ENCODE measurements around the gene CDADC1.
A peak's percentile ranks its signal among the peaks of the same experiment; 100 is the strongest.

- TF ChIP-seq RFX5 (IDR thresholded peaks at IDR 0.05; ENCODE audit: low read length) = no peak
- TF ChIP-seq CTCF (IDR thresholded peaks at IDR 0.05) = no peak
- TF ChIP-seq REST (IDR thresholded peaks at IDR 0.05; ENCODE audit: low read depth, low read length) = no peak
- TF ChIP-seq NFIC (IDR thresholded peaks at IDR 0.05; ENCODE audit: borderline replicate concordance) = peak; percentile 53
Measured at GRCh38 chr13:49292742-49293486, 45.2 kb downstream of the CDADC1 start.

All from SK-N-SH (cell line).